ENCODE measurements around the gene KRT76.

The KRT76 gene

DNA sequence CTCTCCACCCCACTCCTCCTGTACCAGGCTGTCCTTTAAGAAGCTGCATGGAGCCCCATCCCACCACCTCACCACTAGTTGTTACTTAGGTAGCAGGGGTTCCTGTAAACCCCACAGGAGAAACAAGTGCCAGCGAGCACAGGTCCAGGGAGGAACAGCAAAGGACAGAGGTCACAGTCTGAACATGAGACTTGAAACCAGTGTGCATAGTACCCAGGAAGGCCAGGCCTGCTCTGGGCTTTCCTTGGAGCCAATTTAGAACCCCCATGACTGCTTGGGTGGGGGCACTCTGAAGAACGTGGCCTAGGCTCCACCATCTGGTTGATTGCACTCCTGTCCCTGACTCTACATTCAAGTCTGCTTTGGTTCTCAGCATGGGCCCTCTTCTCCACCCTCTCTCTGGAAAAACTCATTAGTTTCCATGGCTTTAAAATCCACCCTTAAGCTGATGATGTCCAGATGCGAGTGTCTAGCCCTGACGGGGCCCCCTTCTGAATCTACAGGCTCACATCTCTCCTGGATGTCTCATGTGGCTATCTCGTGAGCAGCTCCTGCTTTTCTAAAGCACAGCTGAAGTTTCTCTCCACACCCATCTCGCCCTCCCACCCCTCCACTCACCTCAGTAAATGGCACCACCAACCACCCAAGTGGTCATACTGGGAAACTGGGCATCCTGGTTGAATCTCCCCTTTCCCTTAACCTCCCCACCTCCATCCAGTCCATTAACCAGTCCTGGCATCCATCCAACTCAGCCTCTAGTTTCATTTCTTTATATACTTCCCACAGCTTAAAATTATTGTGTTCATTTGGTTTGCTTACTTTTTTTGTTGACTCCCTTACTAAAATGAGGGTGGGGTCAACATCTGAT, 10.4 kb upstream of the KRT76 start:
- no peak for DNase-seq (ENCODE audit: low read depth)
- no peak overlapping the region for H3K4me3 ChIP-seq (ENCODE audit: low read length)
- TF ChIP-seq, protein P1, sequence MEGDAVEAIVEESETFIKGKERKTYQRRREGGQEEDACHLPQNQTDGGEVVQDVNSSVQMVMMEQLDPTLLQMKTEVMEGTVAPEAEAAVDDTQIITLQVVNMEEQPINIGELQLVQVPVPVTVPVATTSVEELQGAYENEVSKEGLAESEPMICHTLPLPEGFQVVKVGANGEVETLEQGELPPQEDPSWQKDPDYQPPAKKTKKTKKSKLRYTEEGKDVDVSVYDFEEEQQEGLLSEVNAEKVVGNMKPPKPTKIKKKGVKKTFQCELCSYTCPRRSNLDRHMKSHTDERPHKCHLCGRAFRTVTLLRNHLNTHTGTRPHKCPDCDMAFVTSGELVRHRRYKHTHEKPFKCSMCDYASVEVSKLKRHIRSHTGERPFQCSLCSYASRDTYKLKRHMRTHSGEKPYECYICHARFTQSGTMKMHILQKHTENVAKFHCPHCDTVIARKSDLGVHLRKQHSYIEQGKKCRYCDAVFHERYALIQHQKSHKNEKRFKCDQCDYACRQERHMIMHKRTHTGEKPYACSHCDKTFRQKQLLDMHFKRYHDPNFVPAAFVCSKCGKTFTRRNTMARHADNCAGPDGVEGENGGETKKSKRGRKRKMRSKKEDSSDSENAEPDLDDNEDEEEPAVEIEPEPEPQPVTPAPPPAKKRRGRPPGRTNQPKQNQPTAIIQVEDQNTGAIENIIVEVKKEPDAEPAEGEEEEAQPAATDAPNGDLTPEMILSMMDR (conservative IDR thresholded peaks at IDR 0.05; ENCODE audit: low read length): no peak

DNA sequence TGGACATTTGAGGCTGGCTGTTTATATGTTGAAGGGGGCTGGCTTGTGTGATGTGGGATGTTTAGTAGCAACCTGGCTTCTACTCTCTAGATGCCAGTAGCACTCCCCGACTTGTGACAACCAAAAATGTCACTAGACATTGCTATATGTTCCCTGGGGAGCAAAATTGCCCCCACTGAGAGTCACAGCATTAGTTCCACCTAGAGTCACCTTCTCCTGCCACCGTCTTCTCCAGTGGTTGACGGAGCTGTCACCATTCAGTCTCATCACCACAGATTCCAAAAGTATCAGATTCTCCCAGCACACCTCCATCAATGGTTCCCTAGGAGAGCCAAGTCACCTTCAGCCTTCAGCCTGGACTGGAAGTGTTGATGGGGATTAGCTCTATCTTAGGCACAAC, 7.8 kb upstream of the KRT76 start:
- H3K4me3 ChIP-seq (ENCODE audit: low read length): no peak overlapping the region
- TF ChIP-seq, protein P1 (conservative IDR thresholded peaks at IDR 0.05; ENCODE audit: low read length): no peak
- DNase-seq (ENCODE audit: low read depth): no peak

DNA sequence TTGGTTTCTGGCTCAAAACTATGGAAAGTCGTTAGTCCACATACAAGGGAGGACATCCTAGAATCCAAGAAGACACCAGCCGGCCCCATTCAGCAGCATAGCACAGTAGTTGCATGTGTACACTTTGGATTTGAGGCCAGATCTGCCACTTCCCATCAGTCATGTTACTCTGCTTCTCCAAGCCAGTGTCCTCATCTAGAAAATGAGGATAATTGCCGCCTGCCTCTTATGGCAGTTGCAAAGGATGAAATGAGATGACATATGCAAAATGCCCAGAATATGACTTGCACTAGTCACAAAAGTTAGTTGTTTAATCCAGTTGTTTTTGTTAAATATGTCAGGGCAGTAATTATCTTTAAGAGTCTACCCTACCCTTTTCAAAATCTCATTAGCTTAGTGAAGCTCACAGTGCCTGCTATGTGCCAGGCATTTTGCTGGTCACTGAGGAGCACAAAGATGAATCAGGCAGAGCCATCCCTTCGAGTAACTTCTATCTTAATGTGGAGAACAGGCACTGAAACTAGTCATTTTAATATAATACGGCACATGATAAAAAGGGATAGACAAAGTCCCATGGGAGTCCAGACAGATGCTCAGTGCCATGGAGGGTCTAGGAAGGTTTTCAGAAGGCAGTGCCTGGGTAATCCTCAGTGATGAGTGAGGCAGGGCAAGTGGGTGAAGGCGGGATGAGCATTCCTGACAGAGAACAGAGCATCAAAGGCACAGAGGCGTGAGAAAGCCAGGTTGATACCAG, 6.6 kb upstream of the KRT76 start:
- no peak overlapping the region for H3K4me3 ChIP-seq (ENCODE audit: low read length)
- TF ChIP-seq, protein P1 (conservative IDR thresholded peaks at IDR 0.05; ENCODE audit: low read length): no peak

DNA sequence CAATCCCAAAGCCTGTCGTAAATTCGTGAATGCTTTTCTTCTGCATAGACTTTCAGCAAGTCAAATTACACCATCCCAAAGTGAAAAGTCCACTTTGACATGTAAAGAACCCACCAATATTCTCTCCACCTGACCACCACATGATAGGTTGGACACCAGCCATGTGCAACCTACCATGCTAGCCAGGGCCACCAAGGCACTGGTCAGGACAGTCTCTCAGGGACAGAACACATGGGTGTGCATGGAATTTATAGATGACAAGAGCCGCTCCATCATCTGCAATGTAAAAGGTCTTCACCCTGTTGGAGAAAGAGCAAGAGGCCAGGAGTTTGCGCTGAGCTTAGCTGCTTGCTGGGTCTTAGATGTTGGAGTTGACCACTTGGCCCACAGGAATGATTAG, 5.4 kb upstream of the KRT76 start:
- no peak overlapping the region for H3K4me3 ChIP-seq (ENCODE audit: low read length)
- DNase-seq (ENCODE audit: low read depth): no peak
- TF ChIP-seq, protein P1 (conservative IDR thresholded peaks at IDR 0.05; ENCODE audit: low read length): no peak

More for the DNA sequence above, 6.6 kb upstream of the KRT76 start:
- no peak for DNase-seq (ENCODE audit: low read depth)

DNA sequence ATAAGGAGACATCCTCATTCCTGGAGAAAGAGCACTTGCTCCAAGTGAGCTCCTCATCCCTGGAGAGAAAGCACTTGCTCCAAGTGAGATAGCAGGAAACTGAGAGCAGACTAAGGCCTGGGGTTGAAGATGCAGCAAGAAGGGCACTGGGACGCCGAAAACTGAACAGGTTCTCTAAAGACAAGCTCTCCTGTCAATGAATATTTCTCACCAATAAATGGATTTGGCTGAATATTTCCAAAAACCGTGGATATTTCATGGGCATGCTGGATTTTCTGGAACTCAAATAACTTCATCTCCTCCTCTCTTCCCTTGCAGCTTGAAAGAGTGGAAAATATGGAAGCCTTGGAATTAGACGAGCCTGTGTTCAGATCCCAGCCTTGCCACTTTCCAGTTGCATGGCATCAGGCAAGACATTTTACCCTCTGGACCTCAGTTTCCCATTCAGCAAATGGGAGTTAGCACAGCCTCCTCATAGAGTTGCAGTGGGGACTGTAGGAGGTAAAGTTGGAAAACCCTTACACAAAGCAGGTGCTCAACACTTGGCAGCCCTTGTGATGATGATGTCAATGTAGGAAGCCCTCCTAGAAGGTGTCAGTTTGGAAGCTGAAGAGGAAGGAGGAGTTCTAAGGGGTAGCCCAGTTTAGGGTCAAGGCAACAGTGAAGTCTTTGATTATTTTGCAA, 4.4 kb upstream of the KRT76 start:
- DNase-seq (ENCODE audit: low read depth): no peak
- TF ChIP-seq, protein P1 (conservative IDR thresholded peaks at IDR 0.05; ENCODE audit: low read length): no peak
- H3K4me3 ChIP-seq (ENCODE audit: low read length): no peak overlapping the region

DNA sequence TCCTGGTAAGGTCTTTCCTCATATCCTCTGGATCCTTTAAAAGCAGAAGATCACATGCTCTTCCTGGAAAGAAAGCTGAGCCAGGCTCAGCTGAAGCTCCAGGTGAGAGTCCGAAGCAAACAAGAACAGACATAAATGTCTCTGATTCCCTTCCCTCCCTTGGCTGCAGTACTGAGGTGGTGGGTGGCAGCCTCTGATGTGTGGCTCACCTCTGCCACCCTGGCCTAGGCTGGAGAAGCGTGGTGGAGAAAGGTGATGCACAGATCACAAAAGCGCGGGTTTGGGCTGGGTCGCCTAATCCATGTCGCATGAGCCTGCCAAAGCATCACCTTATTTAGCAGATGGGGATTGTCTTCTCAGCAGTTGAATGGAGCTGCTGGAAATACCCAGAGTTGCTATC, 2.8 kb upstream of the KRT76 start:
- no peak overlapping the region for H3K4me3 ChIP-seq (ENCODE audit: low read length)
- no peak for DNase-seq (ENCODE audit: low read depth)
- TF ChIP-seq, protein P1 (conservative IDR thresholded peaks at IDR 0.05; ENCODE audit: low read length): no peak

Data from AG10803 (cell line).